Fibroblast of villous mesenchyme (primary cell): ENCODE measurements around the gene HNRNPM. TPM values are rescaled to one million over a fixed set of nuclear protein-coding genes. Genes with fewer than 3 reads are reported as not detected.
"Not testable (repeated sequence)": the region's sequence is repeated elsewhere in the genome, so short reads cannot be mapped to it uniquely, and the experiment has no call there.

Experiments used
- DNase-seq: peaks from one replicate; pipeline ENCODE4 v3.0.0-alpha.2; 2010; ENCODE audit warnings: low read depth
- H3K4me3 ChIP-seq: 2 replicates; pipeline ENCODE4 v1.5.1; 2011; ENCODE audit warnings: low read depth, mild to moderate bottlenecking, low read length
- CTCF ChIP-seq: IDR thresholded peaks from 2 replicates; pipeline ENCODE4 v1.5.1; 2012; ENCODE audit warnings: low read depth, mild to moderate bottlenecking, low read length; ENCODE audit not compliant: insufficient read depth
- total RNA-seq: library from RNA; depleted of rRNA; stranded (reverse); fragments of >200 nt; gene quantifications from 2 replicates; pipeline ENCODE4 v1.2.3, GENCODE V29; 2012

HNRNPM gene
- total RNA-seq, 1 donor, result 41.9 TPM

- no peak for DNase-seq
- TF ChIP-seq CTCF, result no peak
- no peak overlapping the region for H3K4me3 ChIP-seq
These were observed 18.5 kb upstream of the HNRNPM start for GRCh38 chr19:8426283-8426682.

GRCh38 chr19:8429044-8429443 lies 15.7 kb upstream of the HNRNPM start:
- no peak for TF ChIP-seq CTCF
- H3K4me3 ChIP-seq, result no peak overlapping the region
- DNase-seq, result no peak

- no peak overlapping the region for H3K4me3 ChIP-seq
- DNase-seq, result no peak
- no peak for TF ChIP-seq CTCF
These were observed 14.9 kb upstream of the HNRNPM start for GRCh38 chr19:8429826-8430225.

GRCh38 chr19:8430650-8431049 lies 14.1 kb upstream of the HNRNPM start:
- no peak overlapping the region for H3K4me3 ChIP-seq
- no peak for TF ChIP-seq CTCF
- no peak for DNase-seq

GRCh38 chr19:8438236-8438635 lies 6.5 kb upstream of the HNRNPM start:
- no peak for DNase-seq
- no peak for TF ChIP-seq CTCF
- no peak overlapping the region for H3K4me3 ChIP-seq

GRCh38 chr19:8441725-8442544 lies 2.8 kb upstream of the HNRNPM start:
- H3K4me3 ChIP-seq, result no peak overlapping the region
- no peak for TF ChIP-seq CTCF
- DNase-seq, result no peak

GRCh38 chr19:8444140-8444676 lies 567 bp upstream of the HNRNPM start:
- not testable (repeated sequence) for DNase-seq
- H3K4me3 ChIP-seq, result peak overlapping the region; percentile 63
